HepG2 (cell line): ENCODE data around the gene POU6F1. TPM values are rescaled to one million over a fixed set of nuclear protein-coding genes. Genes with fewer than 3 reads are reported as not detected.
A peak's percentile ranks its signal among the peaks of the same experiment; 100 is the strongest.

Source experiments
- ATAC-seq: fragments of 200-7000 bp; cut with Tn5 transposase; 3 replicates; pipeline ENCODE4 v1.9.1; 2020; ENCODE audit warnings: mild to moderate bottlenecking, moderate library complexity
- BruUV-seq: library from RNA; stranded (reverse); fragments of 400-500 nt; replicated peaks from 2 replicates; lab custom pipeline; 2021; lab: Mats Ljungman, UMichigan
- CTCF ChIA-PET: fragments of 300-600 bp; formaldehyde crosslinking; extraction: SDS; loops from one replicate; lab custom pipeline; 2021; ENCODE audit warnings: low total read pairs, inconsistent platforms, low intra/inter-chr PET ratio; lab: Yijun Ruan, JAX
- POLR2A ChIA-PET: fragments of 350-600 bp; sonication (Branson Sonifier 250); formaldehyde crosslinking; loops from one replicate; lab custom pipeline; 2020; ENCODE audit warnings: antibody characterized with exemption, inconsistent platforms; lab: Yijun Ruan, JAX
- DNase-seq: peaks from one replicate; pipeline ENCODE4 v3.0.0-alpha.2; 2015; ENCODE audit warnings: low spot score
- FAIRE-seq: peaks from 3 replicates; lab custom pipeline; 2011; peaks lifted over from hg19 to GRCh38; lab: Jason Lieb, UNC
- H2AFZ ChIP-seq: one replicate; pipeline ENCODE4 v1.6.1; 2011; ENCODE audit warnings: low read length, inconsistent platforms
- H3K27ac ChIP-seq: fragments of 300-600 bp; 3 replicates; pipeline ENCODE4 v1.8.0; 2011; ENCODE audit warnings: mixed run types, mild to moderate bottlenecking, mixed read lengths, low read length, inconsistent platforms; ENCODE audit not compliant: insufficient read depth; ENCODE audit errors: extremely low read length
- H3K27me3 ChIP-seq, 2 experiments: fragments of 200-600 bp in 1 of 2; 2 replicates in 1 of 2; 3 replicates in 1 of 2; pipeline versions ENCODE4 v1.6.0 to v1.8.0; 2011; ENCODE audit warnings: low read length in 2 of 2, mild to moderate bottlenecking in 2 of 2, moderate library complexity in 2 of 2, inconsistent platforms in 1 of 2; ENCODE audit not compliant: insufficient read depth in 2 of 2, control insufficient read depth in 1 of 2
- H3K36me3 ChIP-seq, 2 experiments: fragments of 200-600 bp in 1 of 2; replicated peaks in 1 of 2; 2 replicates in 1 of 2; 3 replicates in 1 of 2; pipeline versions ENCODE4 v1.5.1 to v1.8.0; 2011; ENCODE audit warnings: low read length in 2 of 2, inconsistent platforms in 1 of 2; ENCODE audit not compliant: insufficient read depth in 2 of 2, control insufficient read depth in 1 of 2
- H3K4me1 ChIP-seq: 2 replicates; pipeline ENCODE4 v1.5.1; 2012; ENCODE audit warnings: low read length, inconsistent platforms; ENCODE audit not compliant: insufficient read depth
- H3K4me2 ChIP-seq: 2 replicates; pipeline ENCODE4 v1.6.0; 2011; ENCODE audit warnings: low read depth, low read length, inconsistent platforms
- H3K4me3 ChIP-seq, 3 experiments: fragments of 200-600 bp in 1 of 3; sonication (generic), shearing (Covaris generic) in 1 of 3; replicated peaks in 1 of 3; 2 replicates each; pipeline ENCODE4 v1.5.1; 2011 to 2016; ENCODE audit warnings: low read length in 3 of 3, inconsistent platforms in 2 of 3, low read depth in 2 of 3, mild to moderate bottlenecking in 2 of 3, control low read depth in 1 of 3, mixed read lengths in 1 of 3; ENCODE audit not compliant: insufficient read depth in 1 of 3
- H3K79me2 ChIP-seq: one replicate; pipeline ENCODE4 v1.6.1; 2011; ENCODE audit warnings: low read length, inconsistent platforms; ENCODE audit not compliant: insufficient read depth
- H3K9ac ChIP-seq: 2 replicates; pipeline ENCODE4 v1.6.0; 2011; ENCODE audit warnings: mild to moderate bottlenecking, low read depth, low read length, inconsistent platforms; ENCODE audit not compliant: insufficient read depth
- H3K9me3 ChIP-seq: 2 replicates; pipeline ENCODE4 v1.5.1; 2012; ENCODE audit warnings: mild to moderate bottlenecking, low read length
- H4K20me1 ChIP-seq: 2 replicates; pipeline ENCODE4 v1.6.0; 2011; ENCODE audit warnings: inconsistent platforms, mild to moderate bottlenecking, low read length, moderate library complexity; ENCODE audit not compliant: insufficient read depth
- CCAR2 ChIP-seq: fragments of 200-400 bp; formaldehyde crosslinking; optimal IDR thresholded peaks from 2 replicates; pipeline ENCODE3; 2018; ENCODE audit warnings: low read depth, mild to moderate bottlenecking, low read length, moderate library complexity
- ELF3 ChIP-seq: IDR thresholded peaks from 2 replicates; pipeline ENCODE4 v1.6.1; 2016; ENCODE audit warnings: missing genetic modification reagents, missing compliant biosample characterization
- IRX3 ChIP-seq: sonication (generic); formaldehyde crosslinking; IDR thresholded peaks from 2 replicates; pipeline ENCODE4 v1.8.1; 2023; ENCODE audit warnings: mild to moderate bottlenecking, low read depth, missing genetic modification reagents, borderline replicate concordance
- JUND ChIP-seq: sonication (generic); formaldehyde crosslinking; IDR thresholded peaks from 2 replicates; pipeline ENCODE4 v1.8.0; 2022; ENCODE audit warnings: mild to moderate bottlenecking, missing genetic modification reagents
- KLF11 ChIP-seq: IDR thresholded peaks from 2 replicates; pipeline ENCODE4 v1.6.1; 2016; ENCODE audit warnings: missing compliant biosample characterization
- MATR3 ChIP-seq: sonication (generic); formaldehyde crosslinking; IDR thresholded peaks from 2 replicates; pipeline ENCODE4 v1.4.0; 2020; ENCODE audit warnings: missing genetic modification reagents
- MBNL3 ChIP-seq: fragments of 250-450 bp; sonication (Bioruptor Pico); conservative IDR thresholded peaks from 2 replicates; pipeline ENCODE4 v1.8.0; 2022; ENCODE audit warnings: mild to moderate bottlenecking, inconsistent platforms
- SP1 ChIP-seq, 2 experiments: fragments of 450-650 bp in 1 of 2; sonication (generic) in 1 of 2; formaldehyde crosslinking in 1 of 2; IDR thresholded peaks; 2 replicates each; pipeline versions ENCODE4 v1.4.0 to v1.6.1; 2016 to 2020; ENCODE audit warnings: missing genetic modification reagents in 1 of 2
- SUZ12 ChIP-seq: fragments of 150-350 bp; IDR thresholded peaks from 2 replicates; pipeline ENCODE4 v1.6.1; 2014; ENCODE audit warnings: low read depth, low read length
- ZNF138 ChIP-seq: sonication (generic); formaldehyde crosslinking; IDR thresholded peaks from 2 replicates; pipeline ENCODE4 v1.5.0; 2020; ENCODE audit warnings: mild to moderate bottlenecking, low read depth, missing genetic modification reagents
- ZNF713 ChIP-seq: sonication (generic); formaldehyde crosslinking; IDR thresholded peaks from 2 replicates; pipeline ENCODE4 v1.4.0; 2020; ENCODE audit warnings: mild to moderate bottlenecking, missing genetic modification reagents
- WGBS: methylation state at CpG from one replicate; pipeline ENCODE4 v1.1.6; 2017; ENCODE audit warnings: low lambda C conversion rate; 5-methylcytosine and 5-hydroxymethylcytosine counted together
- in situ Hi-C: cut with HindIII; loops from 2 replicates; pipeline ENCODE4 v1.10.0; 2017; ENCODE audit warnings: low pct_unique_long_range_greater_than_20kb; ENCODE audit not compliant: extremely low pct_ligation_motif_present
- intact Hi-C: fragments of 100-400 bp; cut with micrococcal nuclease; formaldehyde crosslinking; loops from one replicate; pipeline ENCODE4 v1.10.0; 2022; ENCODE audit not compliant: unreplicated experiment
- polyA plus RNA-seq, 8 experiments: library from polyadenylated mRNA; depleted of rRNA in 3 of 8; stranded (reverse) in 7 of 8; unstranded in 1 of 8; fragments of >200 nt; fragmentation: Illumina TruSeq in 4 of 8; extraction: Trizol in 4 of 8; gene quantifications; 2 replicates each; pipeline versions ENCODE4 v1.2.1 to v1.2.3, GENCODE V29; 2011 to 2016; ENCODE audit warnings: low read depth in 4 of 8, missing spikeins in 1 of 8, mixed read lengths in 1 of 8; ENCODE audit not compliant: insufficient read depth in 1 of 8
- total RNA-seq, 5 experiments: library from RNA; depleted of rRNA; stranded (reverse); fragments of >200 nt; fragmentation: Illumina TruSeq; extraction: Trizol; gene quantifications; 2 replicates each; pipeline ENCODE4 v1.2.3, GENCODE V29; 2016; ENCODE audit warnings: low read depth in 1 of 5
- TF ChIP-seq, protein P1 (sequence below): sonication (generic); formaldehyde crosslinking; IDR thresholded peaks from 2 replicates; pipeline ENCODE4 v1.4.0; 2020; ENCODE audit warnings: missing genetic modification reagents

POU6F1 gene
- total and polyA plus RNA-seq, 2 of the 13 experiments (the other 11 are each of a cell fraction or from before 2014, with no cell fraction given): 0.48 to 0.51 TPM

- peak; percentile 19; the same call in 1 of the 2 replicates for TF ChIP-seq ELF3 (CRISPR knock-in tag)
- TF ChIP-seq SP1 (IDR thresholded peaks at IDR 0.05): no peak
- TF ChIP-seq SP1 (CRISPR knock-in tag; IDR thresholded peaks at IDR 0.05): no peak
These were observed 45.9 kb downstream of the POU6F1 start (continued) for GRCh38 chr12:51171884-51172514.

GRCh38 chr12:51163795-51164194 lies 54.1 kb downstream of the POU6F1 start:
- Histone ChIP-seq H2AFZ (no peak overlapping the region), H4K20me1 (no peaks in the 10 kb centered on the region), H3K36me3 (no peaks in the 10 kb centered on the region), H3K27ac (no peak overlapping the region), H3K4me2 (no peak overlapping the region), H3K4me3 (no peak overlapping the region), H3K9ac (no peak overlapping the region), H3K27me3 (no peaks in the 10 kb centered on the region), H3K4me1 (peaks cover 18% of the 10 kb centered on the region), H3K79me2 (peaks cover 37% of the 10 kb centered on the region), H3K9me3 (no peaks in the 10 kb centered on the region)
- POLR2A ChIA-PET: interaction anchor here (3.1 kb wide), 1 partner anchor 9 kb away, joined by 13 read pairs; the partner anchor contains the start of gene TFCP2
- in situ Hi-C loops: no loop called here
- ATAC-seq (no peak), DNase-seq (no peak), FAIRE-seq (no peak)
- intact Hi-C loops: no loop called here
- CTCF ChIA-PET: no interaction called here
- BruUV-seq: no TSS peak
- 65% methylated on average over 3 of the region's 3 CpGs for WGBS
- TF ChIP-seq ZNF138: no peak
- TF ChIP-seq IRX3 (CRISPR knock-in tag): no peak
- TF ChIP-seq ZNF713: no peak
- TF ChIP-seq SUZ12: no peak
- no peak for TF ChIP-seq JUND (CRISPR knock-in tag)

GRCh38 chr12:51162217-51162616 lies 55.6 kb downstream of the POU6F1 start:
- peaks cover 27% of the 10 kb centered on the region for H3K79me2 ChIP-seq
- no peak for TF ChIP-seq MATR3
- TF ChIP-seq CCAR2: no peak
- TF ChIP-seq, protein P1, sequence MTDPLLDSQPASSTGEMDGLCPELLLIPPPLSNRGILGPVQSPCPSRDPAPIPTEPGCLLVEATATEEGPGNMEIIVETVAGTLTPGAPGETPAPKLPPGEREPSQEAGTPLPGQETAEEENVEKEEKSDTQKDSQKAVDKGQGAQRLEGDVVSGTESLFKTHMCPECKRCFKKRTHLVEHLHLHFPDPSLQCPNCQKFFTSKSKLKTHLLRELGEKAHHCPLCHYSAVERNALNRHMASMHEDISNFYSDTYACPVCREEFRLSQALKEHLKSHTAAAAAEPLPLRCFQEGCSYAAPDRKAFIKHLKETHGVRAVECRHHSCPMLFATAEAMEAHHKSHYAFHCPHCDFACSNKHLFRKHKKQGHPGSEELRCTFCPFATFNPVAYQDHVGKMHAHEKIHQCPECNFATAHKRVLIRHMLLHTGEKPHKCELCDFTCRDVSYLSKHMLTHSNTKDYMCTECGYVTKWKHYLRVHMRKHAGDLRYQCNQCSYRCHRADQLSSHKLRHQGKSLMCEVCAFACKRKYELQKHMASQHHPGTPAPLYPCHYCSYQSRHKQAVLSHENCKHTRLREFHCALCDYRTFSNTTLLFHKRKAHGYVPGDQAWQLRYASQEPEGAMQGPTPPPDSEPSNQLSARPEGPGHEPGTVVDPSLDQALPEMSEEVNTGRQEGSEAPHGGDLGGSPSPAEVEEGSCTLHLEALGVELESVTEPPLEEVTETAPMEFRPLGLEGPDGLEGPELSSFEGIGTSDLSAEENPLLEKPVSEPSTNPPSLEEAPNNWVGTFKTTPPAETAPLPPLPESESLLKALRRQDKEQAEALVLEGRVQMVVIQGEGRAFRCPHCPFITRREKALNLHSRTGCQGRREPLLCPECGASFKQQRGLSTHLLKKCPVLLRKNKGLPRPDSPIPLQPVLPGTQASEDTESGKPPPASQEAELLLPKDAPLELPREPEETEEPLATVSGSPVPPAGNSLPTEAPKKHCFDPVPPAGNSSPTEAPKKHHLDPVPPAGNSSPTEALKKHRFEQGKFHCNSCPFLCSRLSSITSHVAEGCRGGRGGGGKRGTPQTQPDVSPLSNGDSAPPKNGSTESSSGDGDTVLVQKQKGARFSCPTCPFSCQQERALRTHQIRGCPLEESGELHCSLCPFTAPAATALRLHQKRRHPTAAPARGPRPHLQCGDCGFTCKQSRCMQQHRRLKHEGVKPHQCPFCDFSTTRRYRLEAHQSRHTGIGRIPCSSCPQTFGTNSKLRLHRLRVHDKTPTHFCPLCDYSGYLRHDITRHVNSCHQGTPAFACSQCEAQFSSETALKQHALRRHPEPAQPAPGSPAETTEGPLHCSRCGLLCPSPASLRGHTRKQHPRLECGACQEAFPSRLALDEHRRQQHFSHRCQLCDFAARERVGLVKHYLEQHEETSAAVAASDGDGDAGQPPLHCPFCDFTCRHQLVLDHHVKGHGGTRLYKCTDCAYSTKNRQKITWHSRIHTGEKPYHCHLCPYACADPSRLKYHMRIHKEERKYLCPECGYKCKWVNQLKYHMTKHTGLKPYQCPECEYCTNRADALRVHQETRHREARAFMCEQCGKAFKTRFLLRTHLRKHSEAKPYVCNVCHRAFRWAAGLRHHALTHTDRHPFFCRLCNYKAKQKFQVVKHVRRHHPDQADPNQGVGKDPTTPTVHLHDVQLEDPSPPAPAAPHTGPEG: no peak
- TF ChIP-seq ELF3 (CRISPR knock-in tag): no peak
- no peak for TF ChIP-seq KLF11 (CRISPR knock-in tag)
- TF ChIP-seq MBNL3 (CRISPR knock-in tag): no peak

More at GRCh38 chr12:51162217-51162616, 55.6 kb downstream of the POU6F1 start:
- peaks cover 18% of the 10 kb centered on the region for H3K4me1 ChIP-seq
- in situ Hi-C loops: no loop called here
- DNase-seq: no peak
- ChIA-PET POLR2A (interaction anchor here (3.1 kb wide), 1 partner anchor 10 kb away, joined by 13 read pairs; the partner anchor contains the start of gene TFCP2), CTCF (no interaction called here)
- no peak overlapping the region for H3K4me3 ChIP-seq
- no peaks in the 10 kb centered on the region for H3K27me3 ChIP-seq
- FAIRE-seq: no peak
- H3K27ac ChIP-seq: no peak overlapping the region
- H2AFZ ChIP-seq: no peak overlapping the region
- BruUV-seq: no TSS peak
- H3K9me3 ChIP-seq: no peaks in the 10 kb centered on the region
- H3K4me2 ChIP-seq: no peak overlapping the region
- intact Hi-C loops: no loop called here
- no peaks in the 10 kb centered on the region for H4K20me1 ChIP-seq
- no peak for ATAC-seq
- no peaks in the 10 kb centered on the region for H3K36me3 ChIP-seq
- H3K9ac ChIP-seq: no peak overlapping the region
- 97% methylated on average over 6 of the region's 6 CpGs for WGBS
